WTC11 (cell line): Measurements from ENCODE around the gene PSD4. TPM values are rescaled to one million over a fixed set of nuclear protein-coding genes. Genes with fewer than 3 reads are reported as not detected.

Source experiments
- ATAC-seq: fragments of 200-7000 bp; cut with Tn5 transposase; 2 replicates; pipeline ENCODE4 v1.10.0; 2021; ENCODE audit warnings: mild to moderate bottlenecking, moderate library complexity
- CTCF ChIA-PET: fragments of 300-600 bp; sonication (Branson Sonifier 250); formaldehyde crosslinking; loops from one replicate; lab custom pipeline; 2021; ENCODE audit warnings: antibody characterized with exemption; lab: Charles Lee
- POLR2A ChIA-PET: fragments of 350-600 bp; sonication (Branson Sonifier 250); formaldehyde crosslinking; loops from one replicate; lab custom pipeline; 2021; ENCODE audit warnings: antibody characterized with exemption; lab: Charles Lee
- DNase-seq: peaks from one replicate; pipeline ENCODE4 v3.0.0; 2021; ENCODE audit warnings: low spot score
- H3K27ac Mint-ChIP-seq: 2 replicates; pipeline ENCODE4 v1.8.0; 2021; ENCODE audit warnings: mixed read lengths
- H3K27me3 Mint-ChIP-seq: 2 replicates; pipeline ENCODE4 v1.8.0; 2021; ENCODE audit warnings: low read depth, mild to moderate bottlenecking, moderate library complexity, mixed read lengths
- H3K36me3 Mint-ChIP-seq: 2 replicates; pipeline ENCODE4 v1.8.0; 2021; ENCODE audit warnings: mixed read lengths
- H3K4me1 Mint-ChIP-seq: 2 replicates; pipeline ENCODE4 v1.8.0; 2022; ENCODE audit warnings: mixed read lengths
- H3K4me3 Mint-ChIP-seq: 2 replicates; pipeline ENCODE4 v1.8.0; 2021; ENCODE audit warnings: mild to moderate bottlenecking, moderate library complexity, mixed read lengths
- H3K9me3 Mint-ChIP-seq: 2 replicates; pipeline ENCODE4 v1.8.0; 2021; ENCODE audit warnings: mixed read lengths
- FOXJ3 ChIP-seq: sonication (generic); formaldehyde crosslinking; IDR thresholded peaks from 2 replicates; pipeline ENCODE4 v1.9.0; 2021; ENCODE audit warnings: missing genetic modification reagents, mild to moderate bottlenecking, borderline replicate concordance
- FOXK1 ChIP-seq: sonication (generic); formaldehyde crosslinking; IDR thresholded peaks from 2 replicates; pipeline ENCODE4 v1.8.0; 2022; ENCODE audit warnings: mild to moderate bottlenecking, moderate library complexity, missing genetic modification reagents
- GABPB1 ChIP-seq: sonication (generic); formaldehyde crosslinking; IDR thresholded peaks from 2 replicates; pipeline ENCODE4 v1.8.1; 2023; ENCODE audit warnings: mild to moderate bottlenecking, missing genetic modification reagents
- KAT7 ChIP-seq: sonication (generic); formaldehyde crosslinking; IDR thresholded peaks from 2 replicates; pipeline ENCODE4 v1.8.1; 2023; ENCODE audit warnings: missing genetic modification reagents, mild to moderate bottlenecking, borderline replicate concordance
- ZNF138 ChIP-seq: sonication (generic); formaldehyde crosslinking; conservative IDR thresholded peaks from 2 replicates; pipeline ENCODE4 v1.8.1; 2022; ENCODE audit warnings: mild to moderate bottlenecking, moderate library complexity, missing genetic modification reagents
- total RNA-seq: library from RNA; stranded (reverse); gene quantifications from 3 replicates; pipeline ENCODE4 v1.2.3, GENCODE V29; 2021
- TF ChIP-seq, protein P1 (sequence below): sonication (generic); formaldehyde crosslinking; IDR thresholded peaks from 2 replicates; pipeline ENCODE4 v1.8.1; 2023; ENCODE audit warnings: mild to moderate bottlenecking, missing genetic modification reagents, moderate library complexity
- TF ChIP-seq, protein P2 (sequence below): fragments of 250-450 bp; sonication (Bioruptor Pico); IDR thresholded peaks from 2 replicates; pipeline ENCODE4 v1.9.0; 2021; ENCODE audit warnings: moderate library complexity, mild to moderate bottlenecking, inconsistent platforms, borderline replicate concordance
- TF ChIP-seq, protein P3 (sequence below): sonication (generic); formaldehyde crosslinking; IDR thresholded peaks from 2 replicates; pipeline ENCODE4 v1.8.1; 2023; ENCODE audit warnings: mild to moderate bottlenecking, missing genetic modification reagents, moderate library complexity
- TF ChIP-seq, protein P4 (sequence below): sonication (generic); formaldehyde crosslinking; IDR thresholded peaks from 2 replicates; pipeline ENCODE4 v1.8.1; 2023; ENCODE audit warnings: mild to moderate bottlenecking, missing genetic modification reagents
- TF ChIP-seq, protein P5 (sequence below): sonication (generic); formaldehyde crosslinking; IDR thresholded peaks from 2 replicates; pipeline ENCODE4 v1.8.1; 2022; ENCODE audit warnings: low read depth, missing genetic modification reagents, borderline replicate concordance

PSD4 gene
- total RNA-seq, 1 experiment from 2014 or later: 1.5 TPM

DNA sequence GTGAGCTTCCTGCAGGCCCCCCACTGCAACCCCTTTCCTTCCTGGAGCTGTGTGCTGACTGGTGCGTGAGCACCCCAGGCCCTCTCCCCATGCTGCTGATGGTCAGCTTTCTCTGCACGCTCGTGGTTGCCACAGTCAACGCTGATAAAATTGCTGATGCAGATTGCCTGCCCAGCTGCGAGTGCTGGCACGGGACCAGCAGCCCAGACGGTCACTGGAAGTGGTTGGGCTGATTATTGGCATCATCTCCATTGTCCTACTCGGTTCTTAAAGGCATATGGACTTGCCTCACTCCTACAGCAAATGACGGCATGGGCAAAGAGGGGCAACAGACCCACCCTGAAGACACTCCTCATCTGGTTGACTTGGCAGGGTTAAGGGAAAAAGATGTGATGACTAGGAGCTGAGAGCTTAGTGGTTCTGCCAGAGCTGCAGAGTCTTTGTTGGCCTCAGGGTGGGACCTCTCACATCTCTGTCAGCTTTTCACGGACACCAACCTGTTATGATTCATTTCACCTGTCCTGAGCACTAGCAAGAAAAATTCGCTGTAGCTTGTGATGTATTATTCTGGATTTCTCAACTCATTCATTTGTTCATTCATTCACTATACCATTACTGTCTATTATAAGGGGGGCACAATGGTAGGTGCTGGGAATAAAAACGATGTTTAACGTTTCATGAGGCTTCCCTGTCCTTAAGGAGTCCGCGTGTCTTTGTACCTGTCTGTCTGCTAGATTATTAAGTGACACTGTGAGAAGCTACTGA lies 66.6 kb downstream of the PSD4 start:
- H3K27ac Mint-ChIP-seq: no peak overlapping the region
- H3K27me3 Mint-ChIP-seq: no peaks in the 10 kb centered on the region
- ChIA-PET POLR2A (no interaction called here), CTCF (interaction anchor here (1.7 to 3.4 kb wide), 3 partner anchors 11 to 41 kb away, joined by 4 to 13 read pairs (median 8); no protein-coding TSS in a partner anchor)
- H3K4me1 Mint-ChIP-seq: peaks cover 4% of the 10 kb centered on the region
- H3K9me3 Mint-ChIP-seq: peaks cover 3% of the 10 kb centered on the region; the same call in 1 of the 2 replicates
- H3K36me3 Mint-ChIP-seq: no peaks in the 10 kb centered on the region
- no peak for DNase-seq
- no peak overlapping the region for H3K4me3 Mint-ChIP-seq
- ATAC-seq: no peak
- TF ChIP-seq, protein P1, sequence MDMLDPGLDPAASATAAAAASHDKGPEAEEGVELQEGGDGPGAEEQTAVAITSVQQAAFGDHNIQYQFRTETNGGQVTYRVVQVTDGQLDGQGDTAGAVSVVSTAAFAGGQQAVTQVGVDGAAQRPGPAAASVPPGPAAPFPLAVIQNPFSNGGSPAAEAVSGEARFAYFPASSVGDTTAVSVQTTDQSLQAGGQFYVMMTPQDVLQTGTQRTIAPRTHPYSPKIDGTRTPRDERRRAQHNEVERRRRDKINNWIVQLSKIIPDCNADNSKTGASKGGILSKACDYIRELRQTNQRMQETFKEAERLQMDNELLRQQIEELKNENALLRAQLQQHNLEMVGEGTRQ: no peak

DNA sequence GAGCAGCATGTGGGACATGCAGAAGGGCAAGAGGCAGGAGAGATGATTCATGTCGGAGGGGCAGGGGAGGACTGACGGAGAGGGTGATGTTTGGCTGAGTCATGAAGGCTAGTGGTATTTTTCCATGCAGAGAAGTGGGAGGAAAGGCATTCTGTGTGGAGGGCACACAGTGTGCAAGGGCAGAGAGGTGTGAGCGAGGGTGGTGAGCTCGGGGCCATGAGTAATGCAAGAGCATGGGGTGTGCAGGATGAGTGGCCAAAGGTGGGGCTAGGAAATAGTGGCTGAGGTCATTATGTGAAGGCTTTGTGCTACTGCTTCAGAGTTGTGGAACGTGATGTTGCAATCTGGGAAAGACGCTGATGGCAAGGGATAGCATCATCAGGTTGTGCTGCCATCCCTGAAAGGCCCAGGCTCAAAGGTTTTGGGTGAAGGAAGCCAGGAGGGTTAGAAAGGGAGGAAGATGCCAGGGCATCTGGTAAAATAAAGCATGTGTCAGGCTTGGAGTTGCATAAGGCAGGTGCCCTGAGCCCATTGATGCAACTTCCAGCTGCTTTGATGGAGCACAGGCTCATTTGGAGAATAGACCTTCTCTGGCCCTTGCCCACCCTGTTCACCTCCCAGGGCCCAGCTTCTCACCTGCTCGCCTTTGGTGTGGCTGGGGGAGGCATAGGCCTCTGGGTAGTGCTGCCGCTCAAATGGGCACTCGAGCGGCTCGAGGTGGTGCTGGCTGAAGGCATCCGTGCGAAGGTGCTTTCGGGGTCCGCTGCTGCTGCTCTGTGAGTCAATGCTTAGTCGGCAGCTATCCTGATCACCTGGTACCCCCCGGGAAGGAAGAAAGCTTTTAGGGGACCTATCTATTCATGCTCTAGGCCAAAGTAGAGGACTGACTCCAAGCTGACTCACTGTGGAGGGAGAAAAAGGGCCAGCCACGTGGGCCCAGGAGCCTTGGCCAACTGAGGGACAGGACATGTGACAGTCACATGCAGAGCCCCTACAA lies 67.4 kb downstream of the PSD4 start:
- no peaks in the 10 kb centered on the region; the same call in 1 of the 2 replicates for H3K27me3 Mint-ChIP-seq
- ChIA-PET CTCF (interaction anchor here (2.0 to 3.4 kb wide), 2 partner anchors 37 to 42 kb away, joined by 8 to 13 read pairs; no protein-coding TSS in a partner anchor), POLR2A (no interaction called here)
- ATAC-seq (no peak), DNase-seq (no peak)
- peaks cover 8% of the 10 kb centered on the region for H3K4me1 Mint-ChIP-seq
- H3K36me3 Mint-ChIP-seq: no peaks in the 10 kb centered on the region
- H3K4me3 Mint-ChIP-seq: no peak overlapping the region
- H3K27ac Mint-ChIP-seq: no peak overlapping the region
- peak; percentile 76 for TF ChIP-seq GABPB1 (CRISPR knock-in tag)
- TF ChIP-seq FOXK1: no peak
- H3K9me3 Mint-ChIP-seq: peaks cover 3% of the 10 kb centered on the region; the same call in 1 of the 2 replicates

DNA sequence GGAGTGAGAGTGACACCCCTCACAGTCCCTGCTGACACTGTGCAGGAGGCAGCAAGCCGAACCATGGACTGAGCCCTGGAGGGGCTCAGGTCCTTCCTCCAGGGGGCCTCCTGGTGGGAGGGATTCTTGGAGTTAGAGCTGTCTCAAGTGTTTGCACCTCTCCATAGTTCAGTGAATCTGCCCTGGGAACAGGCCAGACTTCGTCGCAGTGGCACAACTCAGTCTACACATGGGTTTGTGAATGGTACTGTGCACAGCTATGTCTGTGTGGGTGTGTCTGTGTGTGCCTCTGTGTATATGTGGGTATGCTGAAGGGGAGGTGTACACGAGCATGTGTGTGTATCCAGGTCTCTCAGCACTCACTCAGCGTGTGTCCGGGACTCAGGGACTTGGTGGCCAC lies 68.6 kb downstream of the PSD4 start:
- no peaks in the 10 kb centered on the region; the same call in 1 of the 2 replicates for H3K27me3 Mint-ChIP-seq
- DNase-seq (no peak), ATAC-seq (no peak)
- H3K9me3 Mint-ChIP-seq: no peaks in the 10 kb centered on the region
- no peak overlapping the region for H3K27ac Mint-ChIP-seq
- no peaks in the 10 kb centered on the region for H3K36me3 Mint-ChIP-seq
- H3K4me1 Mint-ChIP-seq: peaks cover 8% of the 10 kb centered on the region
- TF ChIP-seq KAT7 (CRISPR knock-in tag) (no peak), FOXJ3 (CRISPR knock-in tag) (no peak), ZNF138 (CRISPR knock-in tag) (no peak)
- TF ChIP-seq, protein P2, sequence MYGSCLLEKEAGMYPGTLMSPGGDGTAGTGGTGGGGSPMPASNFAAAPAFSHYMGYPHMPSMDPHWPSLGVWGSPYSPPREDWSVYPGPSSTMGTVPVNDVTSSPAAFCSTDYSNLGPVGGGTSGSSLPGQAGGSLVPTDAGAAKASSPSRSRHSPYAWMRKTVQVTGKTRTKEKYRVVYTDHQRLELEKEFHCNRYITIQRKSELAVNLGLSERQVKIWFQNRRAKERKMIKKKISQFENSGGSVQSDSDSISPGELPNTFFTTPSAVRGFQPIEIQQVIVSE (CRISPR knock-in tag): no peak
- TF ChIP-seq, protein P3, sequence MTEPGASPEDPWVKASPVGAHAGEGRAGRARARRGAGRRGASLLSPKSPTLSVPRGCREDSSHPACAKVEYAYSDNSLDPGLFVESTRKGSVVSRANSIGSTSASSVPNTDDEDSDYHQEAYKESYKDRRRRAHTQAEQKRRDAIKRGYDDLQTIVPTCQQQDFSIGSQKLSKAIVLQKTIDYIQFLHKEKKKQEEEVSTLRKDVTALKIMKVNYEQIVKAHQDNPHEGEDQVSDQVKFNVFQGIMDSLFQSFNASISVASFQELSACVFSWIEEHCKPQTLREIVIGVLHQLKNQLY: no peak
- TF ChIP-seq, protein P4, sequence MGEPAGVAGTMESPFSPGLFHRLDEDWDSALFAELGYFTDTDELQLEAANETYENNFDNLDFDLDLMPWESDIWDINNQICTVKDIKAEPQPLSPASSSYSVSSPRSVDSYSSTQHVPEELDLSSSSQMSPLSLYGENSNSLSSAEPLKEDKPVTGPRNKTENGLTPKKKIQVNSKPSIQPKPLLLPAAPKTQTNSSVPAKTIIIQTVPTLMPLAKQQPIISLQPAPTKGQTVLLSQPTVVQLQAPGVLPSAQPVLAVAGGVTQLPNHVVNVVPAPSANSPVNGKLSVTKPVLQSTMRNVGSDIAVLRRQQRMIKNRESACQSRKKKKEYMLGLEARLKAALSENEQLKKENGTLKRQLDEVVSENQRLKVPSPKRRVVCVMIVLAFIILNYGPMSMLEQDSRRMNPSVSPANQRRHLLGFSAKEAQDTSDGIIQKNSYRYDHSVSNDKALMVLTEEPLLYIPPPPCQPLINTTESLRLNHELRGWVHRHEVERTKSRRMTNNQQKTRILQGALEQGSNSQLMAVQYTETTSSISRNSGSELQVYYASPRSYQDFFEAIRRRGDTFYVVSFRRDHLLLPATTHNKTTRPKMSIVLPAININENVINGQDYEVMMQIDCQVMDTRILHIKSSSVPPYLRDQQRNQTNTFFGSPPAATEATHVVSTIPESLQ (CRISPR knock-in tag): no peak
- TF ChIP-seq, protein P5, sequence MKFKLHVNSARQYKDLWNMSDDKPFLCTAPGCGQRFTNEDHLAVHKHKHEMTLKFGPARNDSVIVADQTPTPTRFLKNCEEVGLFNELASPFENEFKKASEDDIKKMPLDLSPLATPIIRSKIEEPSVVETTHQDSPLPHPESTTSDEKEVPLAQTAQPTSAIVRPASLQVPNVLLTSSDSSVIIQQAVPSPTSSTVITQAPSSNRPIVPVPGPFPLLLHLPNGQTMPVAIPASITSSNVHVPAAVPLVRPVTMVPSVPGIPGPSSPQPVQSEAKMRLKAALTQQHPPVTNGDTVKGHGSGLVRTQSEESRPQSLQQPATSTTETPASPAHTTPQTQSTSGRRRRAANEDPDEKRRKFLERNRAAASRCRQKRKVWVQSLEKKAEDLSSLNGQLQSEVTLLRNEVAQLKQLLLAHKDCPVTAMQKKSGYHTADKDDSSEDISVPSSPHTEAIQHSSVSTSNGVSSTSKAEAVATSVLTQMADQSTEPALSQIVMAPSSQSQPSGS (CRISPR knock-in tag): no peak
- H3K4me3 Mint-ChIP-seq: no peak overlapping the region
- ChIA-PET POLR2A (no interaction called here), CTCF (interaction anchor here (0.8 to 3.4 kb wide), 3 partner anchors 38 to 162 kb away, joined by 3 to 13 read pairs (median 5); no protein-coding TSS in a partner anchor)
